GM12874 (cell line): ENCODE results near the gene CTNND2.

Experiments
- TF ChIP-seq, protein P1 (sequence below): IDR thresholded peaks from 2 replicates; pipeline ENCODE4 v1.5.1; 2011; ENCODE audit warnings: low read depth, mild to moderate bottlenecking, control low read depth, low read length, moderate library complexity; ENCODE audit not compliant: insufficient read depth

CTNND2 gene

DNA sequence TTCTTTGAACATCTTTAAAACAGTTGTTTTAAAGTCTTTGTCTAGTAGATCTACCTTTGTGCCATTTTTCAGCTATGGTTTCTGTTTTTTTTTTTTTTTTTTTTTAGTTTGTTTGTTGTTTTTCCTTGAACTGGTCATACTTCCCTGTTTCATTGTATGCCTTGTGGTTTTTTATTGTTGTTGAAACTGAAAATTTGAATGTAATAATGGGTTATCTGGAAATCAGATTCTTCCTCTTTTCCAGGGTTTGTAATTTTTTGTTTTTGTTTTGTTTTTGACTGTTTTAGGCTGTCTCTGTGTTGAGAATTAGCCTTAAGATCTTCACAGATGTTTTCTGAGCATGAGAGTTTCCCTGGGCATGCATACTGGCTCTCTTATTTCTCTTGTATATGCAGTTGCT lies 873.6 kb downstream of the CTNND2 start:
- TF ChIP-seq, protein P1, sequence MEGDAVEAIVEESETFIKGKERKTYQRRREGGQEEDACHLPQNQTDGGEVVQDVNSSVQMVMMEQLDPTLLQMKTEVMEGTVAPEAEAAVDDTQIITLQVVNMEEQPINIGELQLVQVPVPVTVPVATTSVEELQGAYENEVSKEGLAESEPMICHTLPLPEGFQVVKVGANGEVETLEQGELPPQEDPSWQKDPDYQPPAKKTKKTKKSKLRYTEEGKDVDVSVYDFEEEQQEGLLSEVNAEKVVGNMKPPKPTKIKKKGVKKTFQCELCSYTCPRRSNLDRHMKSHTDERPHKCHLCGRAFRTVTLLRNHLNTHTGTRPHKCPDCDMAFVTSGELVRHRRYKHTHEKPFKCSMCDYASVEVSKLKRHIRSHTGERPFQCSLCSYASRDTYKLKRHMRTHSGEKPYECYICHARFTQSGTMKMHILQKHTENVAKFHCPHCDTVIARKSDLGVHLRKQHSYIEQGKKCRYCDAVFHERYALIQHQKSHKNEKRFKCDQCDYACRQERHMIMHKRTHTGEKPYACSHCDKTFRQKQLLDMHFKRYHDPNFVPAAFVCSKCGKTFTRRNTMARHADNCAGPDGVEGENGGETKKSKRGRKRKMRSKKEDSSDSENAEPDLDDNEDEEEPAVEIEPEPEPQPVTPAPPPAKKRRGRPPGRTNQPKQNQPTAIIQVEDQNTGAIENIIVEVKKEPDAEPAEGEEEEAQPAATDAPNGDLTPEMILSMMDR: no peak

- TF ChIP-seq, protein P1: no peak
These were observed 876.6 kb downstream of the CTNND2 start for GRCh38 chr5:11027660-11028059.

DNA sequence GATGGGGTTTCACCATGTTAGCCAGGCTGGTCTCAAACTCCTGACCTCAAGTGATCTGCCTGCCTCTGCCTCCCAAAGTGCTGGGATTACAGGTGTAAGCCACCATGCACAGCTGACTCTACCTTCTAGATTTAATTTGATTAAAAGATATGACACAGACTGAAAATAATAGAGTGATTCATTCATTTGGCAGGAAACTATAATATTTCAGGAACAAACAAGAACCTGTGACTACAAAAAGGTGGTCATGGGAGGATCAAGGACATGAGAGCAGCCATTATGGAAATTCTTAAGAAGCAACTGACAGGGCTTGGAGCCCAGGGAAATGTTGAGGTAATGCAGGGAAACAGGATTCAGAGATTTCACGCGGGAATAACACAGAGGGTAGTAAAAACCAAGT lies 877.7 kb downstream of the CTNND2 start:
- TF ChIP-seq, protein P1: no peak

DNA sequence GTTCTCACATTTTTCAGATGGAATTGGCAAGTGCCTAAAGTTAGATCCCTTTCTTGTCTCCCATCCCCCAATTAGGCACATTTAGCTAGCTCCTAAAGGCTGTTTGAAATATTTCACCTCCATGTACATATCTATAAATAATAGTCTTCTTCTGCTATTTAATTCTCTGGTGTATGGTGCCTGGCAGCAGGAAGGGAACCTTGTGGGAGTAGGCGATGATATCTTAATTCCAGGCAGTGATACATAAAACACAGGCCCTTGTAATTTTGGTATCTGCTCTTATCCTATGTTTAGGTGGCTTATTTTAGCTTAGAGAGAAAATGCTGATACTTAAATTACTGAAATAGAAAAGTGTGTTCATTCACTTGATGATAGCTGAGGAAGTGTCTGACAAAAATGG lies 880.3 kb downstream of the CTNND2 start:
- TF ChIP-seq, protein P1: no peak

- TF ChIP-seq, protein P1: no peak
These were observed 890.5 kb downstream of the CTNND2 start for GRCh38 chr5:11013793-11014192.

GRCh38 chr5:11012295-11012694 lies 892.0 kb downstream of the CTNND2 start:
- TF ChIP-seq, protein P1: no peak

DNA sequence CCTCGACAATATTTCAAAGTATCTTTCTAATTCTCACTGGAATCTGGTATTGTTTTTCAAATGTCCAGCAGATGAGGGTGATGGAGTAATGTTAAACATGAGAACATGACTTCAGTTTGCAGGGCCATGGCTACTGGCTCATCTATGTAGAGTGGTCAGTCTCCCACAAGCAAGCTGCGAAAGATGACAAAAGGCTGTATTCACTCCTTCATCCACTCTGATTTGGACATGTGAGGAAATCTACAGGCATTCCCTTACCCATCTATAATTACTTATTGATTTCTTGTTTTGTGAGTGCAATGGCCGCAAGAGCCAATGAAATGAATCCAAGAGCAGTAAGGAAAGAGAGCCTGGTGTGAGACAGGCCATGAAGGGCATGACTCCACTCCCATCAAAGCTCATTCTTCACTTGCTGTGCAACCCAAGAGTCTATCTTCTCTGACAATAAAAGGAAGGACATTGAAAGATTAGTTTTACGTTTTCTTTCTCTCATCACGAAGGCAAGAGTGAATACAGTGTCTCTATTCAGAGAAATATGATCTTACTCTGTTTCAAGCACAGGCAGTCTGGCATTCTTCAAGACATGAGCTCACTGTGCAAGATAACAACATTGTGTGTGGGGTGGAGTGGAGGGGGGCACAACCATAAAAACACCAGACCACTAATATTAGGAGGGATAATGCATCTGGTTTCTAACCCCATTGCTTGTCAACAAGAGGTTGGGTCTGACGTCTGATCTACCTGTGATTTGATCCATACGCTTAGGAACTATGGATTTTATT lies 893.6 kb downstream of the CTNND2 start:
- TF ChIP-seq, protein P1: no peak
